ENCODE results near the gene ARIH2.
"Not testable (repeated sequence)": the region's sequence is repeated elsewhere in the genome, so short reads cannot be mapped to it uniquely, and the experiment has no call there.

The ARIH2 gene

GRCh38 chr3:49005998-49006397 lies 87.4 kb downstream of the ARIH2 start:
- DNase-seq = no peak

GRCh38 chr3:49006408-49007067 lies 87.9 kb downstream of the ARIH2 start:
- no peak for DNase-seq

GRCh38 chr3:49007068-49007770 lies 88.6 kb downstream of the ARIH2 start, which contains the start of gene WDR6:
TSS of gene WDR6 (plus strand) at chr3:49007391. CDS start at chr3:49007432, 41 bp downstream.
- DNase-seq = peak; percentile 94

GRCh38 chr3:49007771-49008528 lies 89.3 kb downstream of the ARIH2 start:
- no peak for DNase-seq

GRCh38 chr3:49008627-49009026 lies 90.0 kb downstream of the ARIH2 start:
- not testable (repeated sequence) for DNase-seq

DNA sequence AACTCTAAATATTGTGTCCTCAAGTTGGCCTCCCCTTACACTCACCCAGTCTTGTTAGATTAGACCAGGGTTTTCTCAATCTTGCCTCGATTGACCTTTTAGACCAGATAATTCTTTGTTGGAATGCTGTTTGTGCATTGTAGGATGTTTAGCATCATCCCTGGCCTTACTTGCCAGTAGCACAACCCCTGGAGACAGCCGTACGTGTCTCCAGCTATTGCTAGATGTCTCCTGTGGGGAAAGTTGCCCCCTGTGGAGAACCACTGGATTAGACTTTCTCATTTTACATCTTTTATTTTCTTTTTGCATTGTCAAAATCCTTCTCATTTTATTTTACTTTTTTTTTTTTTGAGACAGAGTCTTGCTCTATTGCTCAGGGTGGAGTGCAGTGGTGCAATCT lies 90.8 kb downstream of the ARIH2 start:
- no peak for DNase-seq

GRCh38 chr3:49012441-49013017 lies 93.9 kb downstream of the ARIH2 start:
- no peak for DNase-seq

DNA sequence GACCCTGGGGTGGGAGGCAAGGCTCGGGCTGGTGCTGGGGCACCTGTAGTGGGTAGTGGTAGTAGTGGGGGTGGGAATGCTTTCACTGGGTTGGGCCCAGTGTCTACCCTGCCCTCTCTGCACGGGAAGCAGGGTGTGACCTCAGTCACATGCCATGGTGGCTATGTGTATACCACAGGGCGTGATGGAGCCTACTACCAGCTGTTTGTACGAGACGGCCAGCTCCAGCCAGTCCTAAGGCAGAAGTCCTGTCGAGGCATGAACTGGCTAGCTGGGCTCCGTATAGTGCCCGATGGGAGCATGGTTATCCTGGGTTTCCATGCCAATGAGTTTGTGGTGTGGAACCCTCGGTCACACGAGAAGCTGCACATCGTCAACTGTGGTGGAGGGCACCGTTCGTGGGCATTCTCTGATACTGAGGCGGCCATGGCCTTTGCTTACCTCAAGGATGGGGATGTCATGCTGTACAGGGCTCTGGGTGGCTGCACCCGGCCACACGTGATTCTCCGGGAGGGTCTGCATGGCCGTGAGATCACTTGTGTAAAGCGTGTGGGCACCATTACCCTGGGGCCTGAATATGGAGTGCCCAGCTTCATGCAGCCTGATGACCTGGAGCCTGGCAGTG lies 94.6 kb downstream of the ARIH2 start:
- DNase-seq = no peak

- DNase-seq = no peak
Observed at GRCh38 chr3:49013738-49014660, 95.4 kb downstream of the ARIH2 start.

GRCh38 chr3:49015072-49015471 lies 96.4 kb downstream of the ARIH2 start:
- DNase-seq = no peak

GRCh38 chr3:49015765-49016164 lies 97.1 kb downstream of the ARIH2 start:
- no peak for DNase-seq

DNA sequence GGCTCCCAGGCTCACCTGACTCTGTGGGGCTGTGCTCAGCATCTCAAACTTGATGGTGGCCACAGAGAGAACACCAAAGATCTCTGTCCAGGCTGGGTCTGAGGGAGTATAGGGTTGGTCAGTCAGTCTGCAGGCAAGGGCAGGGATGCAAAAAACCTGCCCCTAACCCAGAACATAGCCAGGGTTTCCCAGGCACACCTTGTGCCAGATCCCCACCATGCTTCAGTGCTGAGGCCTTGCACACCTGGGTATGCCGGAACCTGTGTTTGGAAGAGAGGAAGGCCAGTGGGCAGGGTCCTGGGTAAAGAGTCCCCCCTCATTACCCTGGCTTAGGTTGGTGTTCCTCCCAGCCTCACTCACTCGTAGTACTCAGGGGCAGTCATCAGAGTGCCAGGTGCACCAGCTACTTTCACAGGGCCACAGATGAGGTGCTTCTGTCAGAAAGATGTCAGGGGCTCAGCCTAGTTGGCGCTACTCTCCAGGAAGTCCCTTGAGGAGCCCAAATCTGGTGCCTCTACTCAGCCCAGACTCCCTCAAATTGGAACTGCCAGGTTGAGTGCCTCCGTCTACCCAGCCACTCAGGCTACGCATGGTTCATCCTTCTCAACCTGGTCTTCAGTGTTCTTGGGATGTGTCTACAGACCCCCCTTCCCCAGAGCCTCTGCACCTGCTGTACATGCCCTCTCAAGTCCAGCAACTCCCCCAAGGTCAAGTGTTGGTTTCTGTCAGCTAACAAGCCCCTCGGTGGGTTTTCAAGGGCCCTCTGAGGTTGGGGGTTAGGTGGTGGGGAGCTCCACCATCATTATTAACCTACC lies 98.0 kb downstream of the ARIH2 start:
- DNase-seq = no peak

DNA sequence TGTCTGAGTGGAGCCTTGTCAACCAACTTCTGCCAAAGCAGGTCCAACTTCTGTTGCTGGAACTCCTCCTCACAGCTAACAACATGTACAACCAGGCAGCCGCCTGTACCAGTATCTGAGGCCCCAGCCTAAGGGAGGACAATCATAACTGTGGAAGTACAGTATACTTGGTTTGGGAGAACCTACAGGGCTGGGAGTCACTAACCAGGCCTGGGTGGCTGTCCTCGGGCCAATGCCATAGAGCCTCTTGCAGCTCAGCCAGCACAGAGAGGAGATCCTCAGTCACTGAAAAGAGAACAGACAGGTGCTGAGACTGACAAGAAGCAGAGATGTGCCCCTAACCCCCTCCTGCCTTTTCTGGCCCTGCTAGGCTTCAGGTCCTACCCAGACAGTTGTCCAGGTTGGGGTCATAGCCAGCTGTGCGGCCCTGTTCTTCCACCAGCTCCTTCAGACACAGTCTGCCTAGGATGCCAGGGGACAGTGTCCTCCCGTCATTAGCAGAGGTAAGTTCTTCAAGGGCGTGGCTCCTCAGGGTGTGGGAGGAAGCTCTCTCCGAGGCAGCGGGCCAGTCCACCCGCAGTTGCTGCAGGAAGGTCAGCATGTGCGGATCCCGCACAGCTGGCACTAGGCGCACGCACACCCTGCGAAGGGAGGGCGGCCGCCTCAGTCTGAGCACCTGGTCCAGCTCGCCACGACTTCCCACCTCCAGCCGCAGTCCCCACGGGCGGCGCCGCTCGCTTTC lies 98.8 kb downstream of the ARIH2 start:
- no peak for DNase-seq

- peak; percentile 62 for DNase-seq
Observed at GRCh38 chr3:49017971-49018706, 99.5 kb downstream of the ARIH2 start, which contains the start of gene DALRD3. TSS of gene DALRD3 (minus strand) at chr3:49018580. CDS start at chr3:49018564, 16 bp downstream.

- DNase-seq = no peak
Observed at GRCh38 chr3:49018707-49019006, 100.0 kb downstream of the ARIH2 start.

DNA sequence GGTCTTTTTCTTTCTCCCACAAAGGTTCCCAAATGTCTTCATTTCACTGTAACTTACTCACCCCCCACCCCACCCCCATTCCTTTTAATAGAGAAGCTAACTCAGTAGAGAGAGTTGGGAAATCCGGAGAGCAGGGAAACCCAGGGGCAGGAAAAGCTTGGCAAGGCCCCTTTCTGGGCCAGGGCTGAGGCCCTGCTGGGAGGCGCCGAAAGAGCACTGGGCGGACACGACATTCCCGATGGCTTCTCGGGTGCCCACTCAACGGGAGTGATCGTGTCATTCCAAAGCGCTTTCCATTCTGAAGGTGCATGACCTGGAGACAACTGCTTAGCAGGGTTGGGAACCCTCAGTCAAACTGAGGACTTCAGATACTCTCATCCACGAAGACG lies 101.3 kb downstream of the ARIH2 start:
- no peak for DNase-seq

GRCh38 chr3:49020330-49021212 lies 101.9 kb downstream of the ARIH2 start:
- DNase-seq = no peak

- peak; percentile 93 for DNase-seq
Observed at GRCh38 chr3:49021213-49021812, 102.7 kb downstream of the ARIH2 start.
